Activated T-cell treated with anti-CD3 and anti-CD28 coated beads, Interleukin-2, amount 50 U/mL, for 4 hours (primary cell): ENCODE measurements around the gene RELN. TPM values are rescaled to one million over a fixed set of nuclear protein-coding genes. Genes with fewer than 3 reads are reported as not detected.

Experiments used
- ATAC-seq, 2 donors: fragments of 200-7000 bp; cut with Tn5 transposase; one replicate each; pipeline ENCODE4 v1.10.0; 2021
- DNase-seq: peaks from one replicate; pipeline ENCODE4 v3.0.0-alpha.2; 2020
- H3K27me3 Mint-ChIP-seq: one replicate; pipeline ENCODE4 v1.8.0; 2021; ENCODE audit warnings: low read depth, mixed read lengths
- H3K36me3 Mint-ChIP-seq: one replicate; pipeline ENCODE4 v1.8.0; 2022; ENCODE audit warnings: mixed read lengths; ENCODE audit not compliant: insufficient read depth
- H3K4me1 Mint-ChIP-seq: one replicate; pipeline ENCODE4 v1.8.0; 2021; ENCODE audit warnings: low read depth, mixed read lengths
- H3K4me3 Mint-ChIP-seq: one replicate; pipeline ENCODE4 v1.8.0; 2021; ENCODE audit warnings: mild to moderate bottlenecking, moderate library complexity, mixed read lengths
- H3K9me3 Mint-ChIP-seq: one replicate; pipeline ENCODE4 v1.8.0; 2021; ENCODE audit warnings: mixed read lengths
- total RNA-seq, 3 donors: library from RNA; stranded (reverse); gene quantifications; one replicate each; pipeline ENCODE4 v1.2.1, GENCODE V29; 2021

The RELN gene
- total RNA-seq, 3 donors from 2014 or later = 0.15 to 0.24 (median 0.22) TPM

DNA sequence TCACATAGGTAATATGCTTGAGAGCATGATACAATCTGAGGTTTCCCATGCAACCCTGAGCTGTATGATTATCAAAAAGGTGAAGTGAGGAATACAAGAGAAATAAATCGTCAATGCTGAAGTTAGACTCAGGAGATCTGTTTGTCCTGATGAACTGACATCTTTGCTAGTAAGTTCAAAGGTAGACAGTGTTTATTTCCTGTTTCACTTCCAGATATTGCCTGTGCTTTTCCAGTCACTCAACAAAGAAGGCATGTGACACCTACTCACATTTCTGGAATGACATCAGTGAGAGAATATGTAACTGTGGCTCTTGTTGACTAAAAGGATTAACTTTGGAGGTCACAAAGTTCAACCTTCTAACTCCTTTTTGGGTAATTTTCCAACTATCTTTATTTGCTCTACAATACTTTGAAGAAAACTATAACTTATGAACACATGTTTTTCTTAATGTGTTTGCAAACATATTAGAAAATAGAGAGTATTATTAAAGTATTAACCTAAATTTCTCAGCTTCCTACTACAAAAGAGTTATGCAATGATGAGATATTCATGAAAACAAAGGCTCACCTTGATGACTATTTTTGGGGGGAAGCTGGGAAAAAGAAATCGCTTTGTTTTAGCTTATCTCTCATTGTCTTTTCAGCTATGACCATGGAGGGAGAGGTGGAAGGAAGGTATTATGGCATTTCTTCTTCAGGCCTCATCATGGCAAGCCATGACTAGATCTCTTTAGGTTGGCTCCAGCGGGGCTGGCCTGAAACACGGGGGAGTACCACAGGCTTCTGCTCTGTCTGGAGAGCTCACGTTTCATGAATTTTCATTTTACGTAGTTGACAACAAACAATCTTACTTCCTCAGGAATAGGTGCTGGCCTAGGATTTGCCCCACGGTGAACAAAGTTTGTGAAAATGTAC is 328.7 kb downstream of the RELN start:
- Mint-ChIP-seq H3K36me3 (no peaks in the 10 kb centered on the region), H3K4me1 (no peaks in the 10 kb centered on the region), H3K4me3 (no peak overlapping the region), H3K9me3 (no peaks in the 10 kb centered on the region), H3K27me3 (no peaks in the 10 kb centered on the region)
- no peak for DNase-seq
- no peak for ATAC-seq

DNA sequence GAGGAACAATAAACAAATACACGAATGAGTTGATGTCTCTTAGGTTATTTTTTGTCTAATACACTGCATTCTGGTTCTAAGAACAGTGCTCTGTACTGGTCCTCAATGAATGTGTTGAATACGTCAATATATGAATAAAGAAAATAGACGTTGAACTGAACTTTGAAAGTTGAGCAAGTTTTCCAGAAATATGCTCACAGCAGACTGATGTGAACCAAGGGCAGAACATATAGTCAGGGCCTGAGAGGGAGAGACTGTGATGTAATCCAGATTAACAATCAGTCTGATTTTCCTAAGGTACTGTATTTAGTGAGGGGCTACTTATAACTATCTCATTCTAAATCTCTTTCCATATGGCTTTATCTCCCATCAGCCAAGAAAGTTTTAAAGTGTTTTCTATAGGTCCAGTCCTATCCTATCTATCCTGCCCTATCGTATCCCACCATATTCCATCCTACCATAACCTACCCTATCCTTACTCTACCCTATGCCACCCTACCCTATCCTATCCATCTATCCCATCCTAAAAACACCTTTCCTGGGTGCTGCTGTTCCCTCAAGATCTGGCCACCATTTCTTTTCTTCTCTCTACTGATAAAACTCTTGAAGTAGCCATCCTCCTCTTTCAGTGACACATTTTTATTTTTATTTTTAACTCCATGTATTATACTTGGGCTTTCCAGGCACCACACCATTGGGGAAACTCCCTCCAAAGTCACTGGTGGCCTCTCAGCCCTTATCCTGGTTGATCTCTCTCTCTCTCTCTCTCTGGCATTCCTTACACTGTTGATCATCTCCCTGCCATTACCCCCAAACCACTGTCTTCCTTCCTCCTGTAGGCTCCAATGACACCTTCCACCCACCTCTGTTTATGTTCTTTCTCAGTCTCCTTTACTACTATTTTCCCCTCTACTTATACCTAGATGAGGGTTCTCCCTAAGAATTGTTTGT is 331.1 kb downstream of the RELN start:
- no peak for ATAC-seq
- no peak for DNase-seq
- no peaks in the 10 kb centered on the region for H3K9me3 Mint-ChIP-seq
- no peaks in the 10 kb centered on the region for H3K36me3 Mint-ChIP-seq
- no peaks in the 10 kb centered on the region for H3K27me3 Mint-ChIP-seq
- no peak overlapping the region for H3K4me3 Mint-ChIP-seq
- H3K4me1 Mint-ChIP-seq = no peaks in the 10 kb centered on the region

DNA sequence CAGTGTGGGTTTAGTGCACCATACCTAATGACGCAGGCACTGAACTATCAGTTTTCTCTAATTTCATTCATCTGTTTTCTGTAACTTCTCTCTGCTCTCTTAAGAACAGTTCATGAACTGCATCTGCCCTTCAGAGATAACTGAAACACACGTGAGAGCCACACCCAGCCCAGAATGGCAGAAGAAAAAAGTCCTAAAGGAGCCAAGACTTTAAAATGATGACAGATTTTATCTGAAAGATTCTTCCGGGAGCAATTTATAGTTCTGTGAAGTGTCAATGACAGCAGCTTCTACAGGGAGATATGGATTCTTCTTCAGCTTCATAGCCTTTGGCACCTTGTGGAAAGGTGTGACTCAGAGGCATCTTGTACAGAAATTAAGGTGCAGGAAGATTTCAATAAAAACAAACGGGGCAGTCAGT is 332.0 kb downstream of the RELN start:
- Mint-ChIP-seq H3K4me3 (no peak overlapping the region), H3K36me3 (no peaks in the 10 kb centered on the region), H3K27me3 (no peaks in the 10 kb centered on the region), H3K4me1 (no peaks in the 10 kb centered on the region), H3K9me3 (no peaks in the 10 kb centered on the region)
- ATAC-seq (no peak), DNase-seq (no peak)

DNA sequence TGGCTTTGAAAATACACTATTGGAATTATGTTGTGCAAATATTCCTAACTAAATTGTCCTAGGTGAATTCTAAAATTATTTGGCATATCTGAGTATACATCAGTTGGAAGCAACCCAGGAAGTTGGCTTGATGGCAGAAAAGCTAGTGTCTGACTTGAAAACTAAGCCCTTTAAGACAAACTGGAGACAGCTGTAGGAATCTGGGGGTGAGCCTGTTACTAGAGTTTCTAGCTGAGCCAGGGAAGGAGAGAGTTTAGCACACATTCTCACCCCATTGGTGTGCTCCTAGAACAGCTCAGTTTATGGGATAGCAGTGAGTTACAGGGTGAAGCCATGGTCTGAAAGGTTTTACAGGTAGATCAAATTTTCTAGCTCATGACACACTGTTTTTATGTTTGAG is 333.2 kb downstream of the RELN start:
- DNase-seq (no peak), ATAC-seq (no peak)
- H3K36me3 Mint-ChIP-seq = no peaks in the 10 kb centered on the region
- no peaks in the 10 kb centered on the region for H3K4me1 Mint-ChIP-seq
- no peak overlapping the region for H3K4me3 Mint-ChIP-seq
- H3K27me3 Mint-ChIP-seq = no peaks in the 10 kb centered on the region
- H3K9me3 Mint-ChIP-seq = no peaks in the 10 kb centered on the region

DNA sequence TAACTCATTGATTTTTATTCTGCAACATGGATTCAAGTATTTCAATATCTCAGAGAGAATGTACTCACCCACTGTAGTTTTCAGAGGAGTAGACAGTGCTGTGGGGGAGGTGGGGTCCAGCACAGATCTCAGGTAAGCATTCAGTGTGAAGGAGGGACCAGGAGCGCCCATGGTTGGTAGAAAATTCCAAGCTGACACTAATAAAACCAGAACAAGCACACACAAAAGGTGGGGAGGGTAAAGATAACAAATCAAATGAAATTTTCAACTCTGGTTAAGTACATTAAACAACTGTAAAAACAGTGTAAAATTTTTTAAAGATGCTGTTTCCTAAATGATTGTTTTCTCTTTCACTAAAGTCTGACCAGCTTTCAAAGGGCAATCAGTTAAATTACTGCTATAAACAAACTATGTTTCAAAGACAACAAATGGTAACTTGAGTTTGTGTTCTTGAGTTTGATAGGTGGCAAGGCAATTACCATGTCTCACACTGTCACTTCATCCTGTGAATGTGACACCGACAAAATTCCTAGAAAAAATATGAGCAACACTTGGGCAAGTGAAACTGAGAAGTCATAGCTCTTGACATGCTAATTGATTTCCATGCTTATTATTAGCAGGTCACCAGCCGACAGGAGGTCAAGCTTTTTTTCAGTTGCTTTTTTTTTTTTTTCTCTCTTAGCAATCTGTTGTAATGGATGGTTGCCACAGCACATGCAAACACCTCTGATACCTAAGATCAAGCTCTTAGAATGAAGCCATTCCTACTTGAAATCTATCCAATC is 337.7 kb downstream of the RELN start:
- Mint-ChIP-seq H3K36me3 (no peaks in the 10 kb centered on the region), H3K4me1 (no peaks in the 10 kb centered on the region), H3K9me3 (peaks cover 18% of the 10 kb centered on the region), H3K27me3 (no peaks in the 10 kb centered on the region), H3K4me3 (no peak overlapping the region)
- DNase-seq (no peak), ATAC-seq (no peak)

DNA sequence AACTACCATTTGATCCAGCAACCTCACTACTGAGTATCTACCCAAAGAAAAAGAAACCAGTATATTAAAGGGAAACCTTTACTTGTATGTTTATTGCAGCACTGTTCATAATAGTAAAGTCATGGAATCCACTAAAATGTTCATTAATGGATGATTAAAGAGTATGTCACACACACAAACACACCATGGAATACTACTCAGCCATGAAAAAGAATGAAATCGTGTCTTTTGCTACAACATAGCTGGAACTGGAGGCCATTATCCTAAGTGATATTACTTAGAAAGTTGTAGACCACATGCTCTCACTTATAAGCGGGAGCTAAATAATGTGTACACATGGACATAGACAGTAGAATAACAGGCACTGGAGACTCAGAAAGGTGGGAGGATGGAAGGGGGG is 340.4 kb downstream of the RELN start:
- H3K4me1 Mint-ChIP-seq = no peaks in the 10 kb centered on the region
- ATAC-seq = no peak
- no peaks in the 10 kb centered on the region for H3K27me3 Mint-ChIP-seq
- H3K36me3 Mint-ChIP-seq = no peaks in the 10 kb centered on the region
- DNase-seq = no peak
- no peak overlapping the region for H3K4me3 Mint-ChIP-seq
- peaks cover 34% of the 10 kb centered on the region for H3K9me3 Mint-ChIP-seq

DNA sequence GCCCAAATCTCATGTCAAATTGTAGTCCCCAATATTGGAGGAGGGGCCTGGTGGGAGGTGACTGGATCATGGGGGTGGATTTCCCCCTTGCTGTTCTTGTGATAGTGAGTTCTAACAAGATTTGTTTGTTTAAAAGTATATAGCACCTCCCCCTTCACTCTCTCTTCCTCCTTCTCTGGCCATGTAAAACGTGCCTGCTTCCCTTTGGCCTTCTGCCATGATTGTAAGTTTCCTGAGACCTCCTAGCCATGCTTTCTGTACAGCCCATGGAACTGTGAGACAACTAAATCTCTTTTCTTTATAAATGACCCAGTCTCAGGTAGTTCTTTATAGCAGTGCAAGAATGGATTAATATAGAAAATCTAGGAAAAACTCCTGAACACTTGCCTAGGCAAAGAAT is 341.3 kb downstream of the RELN start:
- Mint-ChIP-seq H3K9me3 (peaks cover 34% of the 10 kb centered on the region), H3K4me1 (no peaks in the 10 kb centered on the region), H3K27me3 (no peaks in the 10 kb centered on the region), H3K36me3 (no peaks in the 10 kb centered on the region), H3K4me3 (no peak overlapping the region)
- ATAC-seq (no peak), DNase-seq (no peak)

DNA sequence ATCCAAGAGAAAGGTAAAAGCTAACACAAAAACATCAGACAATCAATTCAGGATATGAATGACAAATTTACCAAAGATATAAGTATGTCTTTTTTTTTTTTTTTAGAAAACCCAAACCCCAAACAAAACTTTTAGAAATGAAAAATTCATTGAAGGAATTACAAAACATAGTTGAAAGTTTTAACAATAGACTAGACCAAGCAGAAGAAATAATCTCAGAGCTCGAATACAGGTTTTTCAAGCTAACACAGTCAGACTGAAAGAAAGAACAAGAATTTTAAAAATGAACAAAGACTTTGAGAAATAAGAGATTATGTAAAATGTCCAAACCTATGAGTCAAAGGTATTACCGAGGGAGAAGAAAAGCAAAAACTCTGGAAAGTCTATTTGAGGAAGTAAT is 345.1 kb downstream of the RELN start:
- no peaks in the 10 kb centered on the region for H3K4me1 Mint-ChIP-seq
- H3K27me3 Mint-ChIP-seq = no peaks in the 10 kb centered on the region
- ATAC-seq = no peak
- no peak for DNase-seq
- H3K9me3 Mint-ChIP-seq = peaks cover 34% of the 10 kb centered on the region
- H3K4me3 Mint-ChIP-seq = no peak overlapping the region
- H3K36me3 Mint-ChIP-seq = no peaks in the 10 kb centered on the region

DNA sequence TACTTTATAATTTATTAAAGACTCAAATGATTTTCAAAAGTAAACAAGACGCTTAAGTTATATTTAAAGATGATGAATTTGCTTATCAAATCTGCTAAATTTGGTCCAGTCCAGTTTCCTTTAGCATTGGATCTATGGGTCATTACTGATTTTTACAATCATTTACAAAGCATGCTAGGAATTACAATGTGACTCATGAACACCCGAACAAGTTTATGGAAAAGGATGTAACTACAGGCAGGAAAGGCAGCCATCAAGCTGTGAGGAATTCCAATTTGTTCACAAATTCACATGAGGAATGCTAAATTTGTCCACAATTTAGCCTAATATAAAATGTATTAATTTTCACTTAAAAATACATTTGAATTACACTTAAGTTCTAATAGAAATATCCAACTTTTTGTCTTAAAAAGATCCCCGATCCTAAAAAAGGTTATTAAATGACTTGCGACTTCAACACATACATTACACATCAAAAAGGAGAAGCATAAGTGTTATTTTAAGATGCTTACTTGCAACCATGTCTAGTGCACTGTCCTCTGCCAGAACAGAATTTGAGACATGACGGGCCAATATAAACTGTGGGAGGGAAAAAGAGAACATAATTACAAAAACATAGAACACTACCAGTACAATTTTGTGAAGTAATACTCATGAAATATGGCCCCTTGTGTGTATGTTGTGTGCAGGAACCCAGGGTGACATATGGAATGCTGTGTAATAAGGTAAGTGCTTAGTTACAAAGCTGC is 349.3 kb downstream of the RELN start:
- no peak for ATAC-seq
- Mint-ChIP-seq H3K4me1 (no peaks in the 10 kb centered on the region), H3K9me3 (peaks cover 10% of the 10 kb centered on the region), H3K27me3 (peaks cover 2% of the 10 kb centered on the region), H3K36me3 (no peaks in the 10 kb centered on the region), H3K4me3 (no peak overlapping the region)
- DNase-seq = no peak

DNA sequence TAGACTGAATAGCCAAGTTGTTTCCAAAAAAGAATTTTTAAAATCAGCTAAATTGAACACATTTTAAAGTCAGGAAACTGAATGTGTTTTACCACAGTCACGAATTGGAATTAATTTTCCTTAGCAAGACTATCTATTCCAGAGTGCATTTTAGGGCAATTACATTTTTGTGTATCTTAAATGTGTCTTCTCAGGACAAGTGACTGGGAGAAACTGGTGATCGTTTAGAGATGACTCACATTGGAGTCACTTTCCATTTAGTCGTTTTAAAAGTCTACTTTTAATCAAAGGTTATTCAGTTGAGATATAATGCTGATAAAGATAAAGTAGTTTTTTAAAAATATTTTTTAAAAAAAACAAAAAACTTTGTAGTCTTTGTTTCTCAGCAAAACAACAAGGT is 351.7 kb downstream of the RELN start:
- no peaks in the 10 kb centered on the region for H3K9me3 Mint-ChIP-seq
- H3K4me3 Mint-ChIP-seq = no peak overlapping the region
- no peaks in the 10 kb centered on the region for H3K36me3 Mint-ChIP-seq
- DNase-seq (no peak), ATAC-seq (no peak)
- no peaks in the 10 kb centered on the region for H3K4me1 Mint-ChIP-seq
- peaks cover 6% of the 10 kb centered on the region for H3K27me3 Mint-ChIP-seq

DNA sequence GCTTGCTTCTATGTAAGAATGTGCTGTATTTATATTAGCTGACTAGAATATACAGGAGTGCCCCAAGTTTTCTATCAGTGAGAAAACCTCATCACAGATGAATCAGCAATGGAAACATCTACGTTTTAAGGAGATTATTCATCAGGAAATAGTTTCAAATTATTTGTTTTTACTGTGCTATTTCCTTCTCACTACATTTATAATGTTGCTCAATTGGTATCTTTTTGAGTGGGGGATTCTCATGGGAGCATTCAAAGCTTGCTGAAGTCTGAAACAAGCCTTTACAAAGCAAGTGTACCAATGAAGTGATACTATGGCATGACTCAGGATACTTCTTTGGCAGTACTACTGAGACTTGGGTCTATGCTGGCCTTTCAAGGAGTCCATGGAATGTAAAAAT is 352.4 kb downstream of the RELN start:
- H3K9me3 Mint-ChIP-seq = no peaks in the 10 kb centered on the region
- H3K4me3 Mint-ChIP-seq = no peak overlapping the region
- peaks cover 7% of the 10 kb centered on the region for H3K27me3 Mint-ChIP-seq
- no peaks in the 10 kb centered on the region for H3K4me1 Mint-ChIP-seq
- ATAC-seq (no peak), DNase-seq (no peak)
- H3K36me3 Mint-ChIP-seq = no peaks in the 10 kb centered on the region

DNA sequence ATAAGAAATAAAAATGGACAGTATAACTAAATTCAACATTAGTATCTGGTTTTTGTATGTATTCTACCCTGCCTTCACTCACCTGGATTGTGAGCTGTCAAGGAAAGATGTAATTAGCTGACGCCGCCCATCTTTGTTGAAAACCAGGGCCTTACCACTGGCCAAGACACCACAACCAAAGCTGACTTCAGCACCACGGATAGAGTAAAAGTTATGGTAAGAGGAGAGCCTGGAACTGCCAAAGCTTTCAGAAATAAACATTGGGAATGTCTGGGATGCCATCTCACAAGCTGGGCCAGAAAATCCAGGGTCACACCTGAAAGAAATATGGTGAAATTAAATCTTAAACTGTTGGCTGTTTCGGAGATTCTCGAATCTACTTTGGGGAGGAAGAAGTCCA is 353.3 kb downstream of the RELN start:
- H3K4me1 Mint-ChIP-seq = no peaks in the 10 kb centered on the region
- H3K9me3 Mint-ChIP-seq = no peaks in the 10 kb centered on the region
- no peak overlapping the region for H3K4me3 Mint-ChIP-seq
- no peak for DNase-seq
- no peaks in the 10 kb centered on the region for H3K36me3 Mint-ChIP-seq
- no peak for ATAC-seq
- H3K27me3 Mint-ChIP-seq = peaks cover 7% of the 10 kb centered on the region

DNA sequence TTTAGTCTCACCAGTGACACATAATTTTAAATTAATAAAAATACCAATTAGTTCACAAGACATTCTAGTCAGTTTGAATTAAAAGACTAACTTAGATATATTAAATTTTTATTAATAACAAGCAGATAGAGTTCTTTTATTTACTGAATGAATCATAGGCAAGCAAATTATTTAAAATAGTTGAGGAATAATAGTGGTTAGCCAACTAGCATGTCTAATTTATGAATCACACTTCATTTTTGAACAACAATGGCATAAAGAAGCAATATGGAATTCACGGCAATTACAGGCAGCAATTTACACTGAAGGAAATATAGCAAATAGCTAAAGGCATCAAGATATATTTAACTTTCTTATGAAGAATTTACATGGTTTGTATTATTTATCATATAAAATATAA is 356.5 kb downstream of the RELN start:
- H3K27me3 Mint-ChIP-seq = peaks cover 6% of the 10 kb centered on the region
- H3K4me3 Mint-ChIP-seq = no peak overlapping the region
- no peaks in the 10 kb centered on the region for H3K36me3 Mint-ChIP-seq
- no peaks in the 10 kb centered on the region for H3K9me3 Mint-ChIP-seq
- DNase-seq = no peak
- no peaks in the 10 kb centered on the region for H3K4me1 Mint-ChIP-seq
- no peak for ATAC-seq
